ENCODE measurements around the gene SLC45A2.

SLC45A2 gene

DNA sequence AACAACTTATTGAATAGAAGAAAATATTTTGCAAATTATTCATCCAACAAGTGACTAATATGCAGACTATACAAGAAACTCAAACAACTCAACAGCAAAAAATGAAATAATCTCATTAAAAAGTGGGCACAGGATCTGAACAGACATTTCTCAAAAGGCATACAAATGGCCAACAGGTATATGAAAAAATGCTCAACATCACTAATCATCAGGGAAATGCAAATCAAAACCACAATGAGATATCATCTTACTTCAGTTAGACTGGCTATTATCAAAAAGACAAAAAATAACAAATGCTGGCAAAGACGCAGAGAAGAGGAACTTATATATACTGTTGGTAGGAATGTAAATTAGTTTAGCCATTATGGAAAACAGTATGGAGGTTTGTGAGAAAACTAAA, 25.1 kb upstream of the SLC45A2 start:
- DNase-seq, result no peak
- intact Hi-C loops (cut with DNase I), result loop anchor here (5.0 to 10.0 kb wide), 2 partner anchors 455 to 567 kb away; partner anchors contain the start of gene TARS1

DNA sequence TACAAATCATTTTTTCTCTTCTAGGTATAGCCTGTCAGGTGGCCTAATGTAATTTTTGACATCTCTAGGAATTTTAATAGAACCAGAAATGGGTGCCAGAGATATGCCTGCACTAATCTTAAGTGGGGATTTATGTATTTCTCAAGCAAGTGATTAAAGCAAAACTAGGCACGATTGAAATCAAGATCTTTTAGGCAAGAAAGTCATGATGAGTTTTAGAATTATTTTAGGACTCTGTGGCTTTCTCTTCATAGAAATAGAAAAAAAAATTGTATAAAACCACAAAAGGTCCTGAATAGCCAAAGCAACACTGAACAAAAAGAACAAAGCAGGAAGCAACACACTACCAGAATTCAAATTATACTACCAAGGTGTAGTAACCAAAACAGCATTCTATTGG, 24.3 kb upstream of the SLC45A2 start:
- DNase-seq, result no peak
- intact Hi-C loops (cut with DNase I), result loop anchor here (5.0 to 10.0 kb wide), 2 partner anchors 456 to 567 kb away; partner anchors contain the start of gene TARS1

DNA sequence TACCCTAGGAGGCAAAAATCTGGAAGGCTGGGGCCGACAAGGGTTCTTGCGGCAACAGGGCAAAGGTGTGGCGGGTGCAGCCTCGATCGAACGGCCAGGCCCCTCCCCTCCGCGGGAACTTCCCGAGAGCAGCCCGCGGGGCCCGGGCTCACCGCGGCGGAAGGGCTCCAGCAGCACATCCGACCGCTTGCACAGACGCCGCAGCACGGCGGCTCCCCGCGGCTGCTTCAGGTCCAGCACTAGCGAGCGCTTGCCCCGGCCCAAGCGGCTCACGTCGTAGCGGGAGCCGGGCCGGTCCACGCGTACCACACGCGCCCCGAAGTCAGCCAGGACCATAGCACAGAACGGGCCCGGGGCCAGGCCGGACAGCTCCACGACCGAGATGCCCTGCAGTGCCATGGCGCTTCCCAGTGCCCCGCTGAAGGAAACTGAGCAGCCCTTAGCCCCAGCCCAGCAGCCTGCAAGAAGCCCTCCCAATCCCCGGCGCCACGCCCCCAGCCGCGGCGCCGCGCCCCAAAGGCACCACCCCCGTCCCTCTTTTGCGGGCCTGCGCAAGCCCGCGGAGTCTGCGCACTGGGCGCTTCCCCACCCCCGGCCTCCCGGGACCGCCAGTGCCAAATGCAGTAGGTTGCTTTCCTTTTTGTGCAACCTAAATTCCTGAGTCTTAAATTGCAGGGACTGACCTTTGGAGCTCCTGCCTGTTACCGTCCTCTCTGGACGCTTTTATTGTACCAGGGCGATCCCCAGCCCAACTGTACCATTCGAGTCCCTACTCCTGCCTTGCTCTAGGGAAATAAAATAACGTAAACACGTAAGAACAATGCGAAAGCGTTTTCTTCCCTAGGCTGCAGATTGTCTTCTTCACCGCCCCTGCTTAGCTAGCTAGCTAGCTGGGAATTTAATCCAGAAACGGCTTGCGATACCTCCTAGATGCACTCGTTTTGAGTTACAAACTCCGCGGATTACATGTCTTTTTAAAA, 23.4 kb upstream of the SLC45A2 start, which contains the start of gene AMACR:
Gene AMACR (minus strand): TSS at position 430 of the 980 bp plus-strand sequence. CDS start 31 bp downstream, at position 399.
- peak; percentile 78 to 96 (median 94) for DNase-seq
- intact Hi-C loops (cut with DNase I), result loop anchor here (5.0 to 10.0 kb wide), 2 partner anchors 457 to 566 kb away; partner anchors contain the start of gene TARS1

DNA sequence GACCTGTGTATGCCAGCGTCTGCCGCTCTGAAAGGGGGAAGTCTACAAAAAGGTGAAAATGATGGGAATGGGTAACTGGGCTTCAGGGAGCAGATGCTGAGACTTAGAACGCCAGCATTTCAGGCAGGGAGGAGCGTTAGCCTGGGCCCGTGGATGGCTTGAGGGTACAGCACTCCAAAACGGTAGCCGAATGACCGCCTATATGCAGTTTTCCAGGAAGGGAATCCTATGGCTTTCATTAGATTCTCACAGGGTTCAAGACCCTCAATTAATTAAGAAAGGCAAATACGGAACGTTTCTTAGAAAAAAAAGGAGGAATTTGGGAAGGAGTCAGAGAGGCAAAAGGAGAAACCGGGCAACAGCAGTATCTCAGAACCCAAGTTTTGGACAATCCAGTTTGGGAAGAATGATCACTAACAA, 22.7 kb upstream of the SLC45A2 start:
- intact Hi-C loops (cut with DNase I), result loop anchor here (5.0 to 10.0 kb wide), 2 partner anchors 458 to 565 kb away; partner anchors contain the start of gene TARS1
- DNase-seq, result peak in 30 of 42 donors; percentile 6 to 66 (median 28)

DNA sequence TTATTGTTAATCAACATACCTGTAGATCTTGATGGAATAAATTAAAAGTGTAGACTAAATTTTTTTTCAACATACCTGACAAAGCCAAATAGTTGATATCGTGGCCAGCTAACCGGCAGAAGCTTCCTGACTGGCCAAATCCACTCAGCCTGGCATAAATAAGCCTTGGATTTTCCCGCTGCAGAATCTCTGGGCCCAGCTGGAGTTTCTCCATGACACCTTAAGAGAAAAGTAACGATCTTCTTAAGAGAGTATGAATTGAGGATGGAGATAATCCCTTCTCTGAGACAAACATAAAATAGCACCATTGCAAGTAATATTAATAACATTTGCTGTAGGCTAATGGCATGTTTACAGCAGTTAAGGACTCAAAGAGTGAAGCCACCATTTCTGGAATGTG, 21.2 kb upstream of the SLC45A2 start:
- DNase-seq, result no peak
- intact Hi-C loops (cut with DNase I), result loop anchor here (5.0 to 10.0 kb wide), 2 partner anchors 459 to 563 kb away; partner anchors contain the start of gene TARS1

DNA sequence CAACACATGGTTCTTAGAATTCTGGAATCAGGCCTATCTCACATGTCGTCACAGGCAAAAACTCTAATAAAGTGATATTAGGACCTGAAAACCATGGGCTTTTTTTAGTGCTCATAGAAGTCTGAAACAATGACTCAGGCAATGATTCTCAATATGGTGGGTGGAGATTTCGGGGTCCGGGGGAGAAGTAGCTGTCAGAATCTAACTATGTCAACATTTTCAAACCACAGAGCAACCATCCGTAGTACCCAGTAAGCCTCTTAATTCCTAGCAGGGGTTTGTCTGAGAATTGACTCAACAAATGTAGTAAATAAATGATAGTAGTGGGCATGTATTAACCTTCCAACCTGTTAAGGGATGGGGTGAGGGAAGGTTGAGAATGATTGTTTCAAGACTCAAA, 20.7 kb upstream of the SLC45A2 start:
- DNase-seq, result no peak
- intact Hi-C loops (cut with DNase I), result loop anchor here (5.0 to 10.0 kb wide), 2 partner anchors 460 to 563 kb away; partner anchors contain the start of gene TARS1

DNA sequence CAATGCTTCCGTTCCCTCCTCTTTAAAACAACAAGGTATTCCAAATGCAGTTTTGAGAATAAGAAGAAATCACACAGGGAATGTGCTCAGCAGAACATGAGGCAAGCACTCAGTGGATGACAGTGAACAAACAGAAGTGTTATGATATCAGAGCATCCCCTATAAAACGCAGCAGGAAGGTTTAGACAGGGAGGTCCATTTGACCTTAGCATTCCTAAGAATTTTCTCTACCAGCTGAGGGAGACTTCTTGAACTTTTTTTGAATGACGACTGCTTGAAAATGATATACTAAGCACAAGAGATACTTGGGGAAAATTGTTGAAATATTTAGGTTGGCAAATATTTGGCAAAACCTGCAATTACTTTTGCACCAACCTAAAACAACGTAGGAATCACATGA, 19.4 kb upstream of the SLC45A2 start:
- no peak for DNase-seq
- intact Hi-C loops (cut with DNase I), result loop anchor here (10.0 kb wide), 1 partner anchor 461 kb away; no protein-coding TSS in a partner anchor

DNA sequence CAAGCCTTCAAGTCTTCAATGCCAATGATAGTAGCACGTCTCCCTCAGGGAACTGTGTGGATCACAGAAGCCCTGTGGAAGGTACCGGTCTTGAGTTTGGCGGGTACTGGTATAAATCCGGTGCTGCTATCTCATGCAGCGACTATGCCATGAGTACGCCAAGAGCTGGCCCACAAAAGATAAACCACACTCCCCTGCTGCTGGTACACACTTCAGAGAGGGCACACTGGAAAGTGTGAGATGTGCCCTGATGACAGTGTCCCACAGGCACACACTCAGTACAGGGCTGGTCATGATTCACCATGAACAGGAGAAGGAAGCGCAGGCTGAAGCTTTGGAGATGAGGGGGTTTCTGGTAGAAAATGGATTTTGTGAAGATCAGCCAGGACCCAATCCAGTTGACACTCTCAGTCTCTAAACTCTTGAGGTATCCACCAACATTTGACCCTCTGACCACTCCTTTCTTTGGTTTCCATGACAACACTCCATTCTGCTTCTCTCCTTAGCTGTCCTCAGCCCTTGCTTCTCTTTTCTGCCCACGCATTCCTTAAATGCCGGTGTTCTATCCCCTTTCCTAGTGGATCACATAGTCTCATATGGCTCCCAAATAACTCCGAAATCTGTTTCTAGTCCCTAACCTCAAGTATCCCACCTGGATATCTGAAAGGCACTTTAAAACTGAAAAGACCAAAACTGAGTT, 18.3 kb upstream of the SLC45A2 start:
- no peak for DNase-seq
- intact Hi-C loops (cut with DNase I), result loop anchor here (10.0 kb wide), 1 partner anchor 462 kb away; no protein-coding TSS in a partner anchor

DNA sequence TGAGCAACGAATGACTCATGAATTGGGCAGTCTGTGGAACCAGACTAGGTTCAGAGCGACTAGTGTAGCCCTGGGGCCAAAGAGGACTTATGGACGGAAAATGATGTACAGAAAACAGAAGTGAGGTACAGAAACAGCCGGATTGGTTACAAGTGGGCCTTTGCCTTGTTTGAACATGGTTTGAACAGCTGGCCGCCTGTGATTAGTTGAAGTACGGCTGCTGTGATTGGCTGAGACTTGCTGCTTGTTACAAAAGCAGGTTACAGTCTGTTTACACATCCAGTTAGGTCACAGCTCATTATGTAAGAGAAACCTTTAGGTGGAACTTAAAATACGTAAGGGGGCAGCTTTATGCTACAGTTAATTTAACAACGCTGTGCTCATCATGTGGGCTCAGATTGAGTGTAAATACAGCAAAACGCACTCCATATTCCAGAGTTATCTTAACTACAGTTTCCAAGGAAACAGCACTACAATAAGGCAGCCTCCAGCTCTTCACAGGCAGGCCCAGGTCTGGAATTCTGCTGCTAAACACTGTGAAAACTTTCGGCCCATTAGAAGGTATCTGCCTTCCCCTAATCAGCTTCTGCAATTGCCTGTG, 16.8 kb upstream of the SLC45A2 start:
- intact Hi-C loops (cut with DNase I), result loop anchor here (10.0 kb wide), 1 partner anchor 463 kb away; no protein-coding TSS in a partner anchor
- peak in 32 of 42 donors; percentile 5 to 73 (median 41) for DNase-seq

DNA sequence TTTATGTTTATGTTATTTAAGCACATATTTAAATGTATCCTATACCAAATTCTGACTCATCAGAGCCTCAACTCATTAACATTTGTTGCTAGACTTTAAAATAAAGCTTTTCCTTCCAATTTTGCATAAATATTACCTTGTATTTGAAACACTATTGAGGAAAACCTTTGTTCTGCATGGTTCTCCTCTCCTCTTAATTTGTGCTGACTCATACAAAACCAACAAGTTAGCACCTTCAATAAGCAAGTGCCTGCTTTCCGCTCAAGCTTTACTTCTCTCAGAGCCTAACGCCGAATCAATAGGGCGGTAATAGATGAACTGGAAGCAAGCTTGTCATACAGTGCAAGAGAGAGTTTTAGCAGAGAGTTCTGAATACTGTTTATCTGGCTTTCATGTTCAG, 15.5 kb upstream of the SLC45A2 start:
- DNase-seq, result no peak
- intact Hi-C loops (cut with DNase I), result loop anchor here (10.0 kb wide), 1 partner anchor 465 kb away; no protein-coding TSS in a partner anchor

DNA sequence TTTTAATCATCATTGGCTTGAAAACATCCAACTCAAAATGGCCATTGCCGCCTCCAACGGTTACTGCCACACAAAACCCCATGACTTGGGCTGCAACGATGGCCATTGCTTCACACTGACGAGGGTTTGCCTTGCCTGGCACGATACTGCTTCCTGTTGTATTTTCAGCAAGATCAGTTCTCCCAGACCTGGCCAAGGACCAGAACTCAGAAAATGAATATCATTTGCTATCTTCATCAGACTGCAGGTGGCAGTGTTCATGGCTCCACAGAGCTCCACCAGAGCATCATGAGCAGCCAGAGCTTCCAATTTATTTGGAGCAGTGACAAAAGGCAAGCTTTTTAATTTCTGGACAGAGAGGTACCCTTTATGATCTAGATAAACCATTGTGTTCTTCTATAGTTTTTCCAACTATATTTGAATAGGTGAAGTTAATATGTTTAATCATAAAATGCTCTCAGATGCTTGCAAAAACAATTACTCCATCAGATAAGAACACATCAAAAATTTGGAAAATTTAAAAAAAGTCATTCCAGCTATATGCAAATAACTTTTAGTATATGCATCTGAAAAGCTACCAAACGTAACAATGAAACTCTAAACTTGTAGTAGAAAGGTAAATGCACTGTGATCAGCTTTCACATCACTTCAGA, 13.0 kb upstream of the SLC45A2 start:
- DNase-seq, result peak; percentile 6 to 87 (median 63)
- intact Hi-C loops (cut with DNase I), result no loop called here

DNA sequence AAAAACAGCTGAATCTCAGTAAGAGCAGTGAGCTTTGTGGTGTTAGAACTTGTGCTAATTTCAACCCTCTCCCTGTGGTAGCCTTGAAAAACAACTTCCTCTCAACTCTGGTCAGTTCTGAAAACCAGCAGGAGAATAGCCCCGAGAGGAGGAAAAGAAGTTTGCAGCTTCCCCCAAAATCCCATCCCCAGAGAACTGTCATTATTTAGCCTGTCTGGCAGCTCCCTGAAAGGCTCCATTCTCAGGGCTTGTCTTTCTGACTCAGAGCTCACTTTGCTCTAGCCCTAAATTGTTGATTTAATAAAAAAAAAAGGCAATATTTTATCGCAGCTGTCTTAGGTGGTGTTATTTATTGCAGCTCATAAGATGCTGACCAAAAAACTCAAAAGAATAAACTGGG, 11.4 kb upstream of the SLC45A2 start:
- intact Hi-C loops (cut with DNase I), result no loop called here
- DNase-seq, result no peak

DNA sequence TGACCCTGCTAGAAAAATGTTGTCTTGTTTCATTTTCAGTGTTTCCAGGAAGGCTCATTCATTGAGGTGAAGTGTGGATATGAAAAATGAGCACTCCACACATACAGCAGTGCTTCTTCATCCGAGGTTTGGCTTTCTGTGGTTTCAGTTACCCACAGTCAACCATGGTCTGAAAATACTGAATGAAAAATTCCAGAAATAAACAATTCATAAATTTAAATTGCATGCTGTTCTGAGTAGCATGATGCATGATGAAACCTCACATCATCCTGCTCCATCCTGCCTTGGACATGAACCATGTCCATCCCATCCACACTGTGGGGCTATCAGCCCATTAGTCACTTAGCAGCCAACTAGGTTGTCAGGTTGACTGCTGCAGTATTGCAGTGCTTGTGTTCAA, 10.4 kb upstream of the SLC45A2 start:
- intact Hi-C loops (cut with DNase I), result no loop called here
- no peak for DNase-seq

DNA sequence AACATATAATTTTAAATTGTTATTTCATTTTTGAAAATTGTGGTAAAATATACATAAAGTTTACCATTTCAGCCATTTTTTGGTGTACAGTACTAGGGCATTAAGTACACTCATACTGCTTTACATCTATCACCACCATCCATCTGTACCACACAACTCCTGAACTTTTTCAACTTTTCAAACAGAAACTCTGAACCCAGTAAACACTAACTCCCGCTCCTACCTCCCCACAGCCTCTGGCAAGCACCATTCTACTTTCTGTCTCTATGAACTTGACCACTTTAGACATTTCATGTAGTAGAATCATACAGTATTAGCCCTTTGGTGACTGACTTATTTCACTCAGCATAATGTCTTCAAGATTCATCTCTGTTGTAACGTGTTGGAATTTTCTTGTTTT, 8.4 kb upstream of the SLC45A2 start:
- intact Hi-C loops (cut with DNase I), result no loop called here
- no peak for DNase-seq

DNA sequence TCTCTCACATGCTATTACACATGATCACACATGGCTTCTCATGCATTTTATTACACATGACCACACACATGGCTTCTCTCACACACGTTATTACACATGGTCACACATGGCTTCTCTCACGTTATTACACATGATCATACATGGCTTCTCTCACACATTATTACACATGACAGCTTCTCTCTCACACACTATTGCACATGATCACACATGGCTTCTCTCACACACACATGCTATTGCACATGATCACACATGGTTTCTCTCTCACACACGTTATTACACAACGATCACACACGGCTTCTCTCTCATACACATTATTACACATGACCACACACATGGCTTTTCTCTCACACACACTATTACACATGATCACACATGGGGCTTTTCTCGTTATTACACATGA, 954 bp upstream of the SLC45A2 start:
- intact Hi-C loops (cut with DNase I), result no loop called here
- no peak for DNase-seq

DNA sequence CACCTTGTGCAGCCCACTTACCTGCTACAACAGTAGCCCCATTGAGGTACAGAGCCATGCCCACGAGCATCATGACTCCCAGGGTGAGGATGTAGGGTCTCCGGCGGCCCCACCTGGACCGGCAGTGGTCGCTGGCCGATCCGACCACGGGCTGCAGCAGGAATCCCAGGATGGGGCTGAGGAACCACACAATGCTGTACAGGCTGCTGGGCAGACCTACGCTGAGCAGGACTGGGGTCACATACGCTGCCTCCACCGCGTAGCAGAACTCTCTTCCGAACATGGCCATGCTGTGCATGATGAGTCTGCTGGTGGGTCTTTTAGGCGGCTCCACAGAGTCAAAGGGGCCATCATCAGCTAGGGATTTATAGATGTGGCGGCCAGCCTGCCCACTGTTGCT, 315 bp downstream of the SLC45A2 start:
- intact Hi-C loops (cut with DNase I), result no loop called here

DNA sequence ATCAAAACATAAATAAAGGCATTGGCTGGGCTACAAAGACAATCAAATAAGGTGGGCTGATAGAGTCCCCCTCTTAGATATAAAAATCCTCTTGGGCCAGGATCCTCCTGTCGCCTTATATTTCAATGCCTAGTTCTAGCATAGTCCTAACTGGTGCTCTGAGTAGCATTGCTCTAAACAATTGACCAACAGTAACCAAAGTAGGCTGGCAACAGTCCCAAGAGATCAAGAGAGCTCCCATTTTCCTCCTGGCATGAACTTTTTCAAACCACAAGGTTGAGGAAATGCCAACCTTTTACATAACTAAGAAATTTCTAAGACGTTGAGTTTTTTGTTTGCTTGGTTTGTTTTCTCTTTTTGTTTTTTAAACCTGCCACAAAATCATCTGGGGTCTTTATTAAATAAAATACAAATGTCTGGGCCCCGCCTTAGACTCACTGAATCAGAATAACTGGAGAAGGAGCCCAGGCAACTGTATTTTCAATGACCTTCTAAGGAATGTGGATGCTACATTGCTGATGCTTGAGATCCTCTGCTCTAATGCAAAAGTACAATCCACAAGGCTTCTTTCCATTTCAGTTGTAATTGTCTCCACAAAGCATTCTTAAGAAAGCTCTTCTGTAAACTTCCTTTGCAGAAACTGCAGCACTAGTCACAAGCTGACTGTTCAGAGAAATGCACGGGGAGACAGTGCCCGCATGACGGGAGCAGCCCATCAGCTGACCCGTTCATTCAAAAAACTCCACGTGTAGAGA, 2.9 kb downstream of the SLC45A2 start:
- intact Hi-C loops (cut with DNase I), result no loop called here
- no peak for DNase-seq

More for the DNA sequence above, 315 bp downstream of the SLC45A2 start:
- no peak for DNase-seq

DNA sequence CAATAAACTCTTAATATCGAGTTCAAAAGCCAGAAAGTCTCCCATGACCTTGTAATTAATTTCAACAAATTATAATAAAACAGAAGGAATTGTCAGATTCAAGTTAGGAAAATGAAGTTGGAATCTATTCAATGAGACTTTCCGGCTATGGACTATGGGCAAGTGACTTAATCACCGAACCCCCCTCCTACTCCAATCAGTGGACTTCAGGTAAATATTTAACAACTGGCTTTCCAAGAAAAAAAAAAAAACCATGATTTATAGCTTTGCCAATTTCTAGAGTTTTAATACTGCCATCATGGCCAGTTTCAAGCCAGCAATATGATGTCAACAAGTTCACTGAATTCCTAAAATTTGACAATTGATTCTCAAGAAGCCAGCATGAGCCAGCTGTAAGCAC, 4.5 kb downstream of the SLC45A2 start:
- intact Hi-C loops (cut with DNase I), result no loop called here
- DNase-seq, result no peak

Measured in head of caudate nucleus (tissue), 42 donors.